Caki2 (cell line): ENCODE measurements around the gene NACAD. TPM values are rescaled to one million over a fixed set of nuclear protein-coding genes. Genes with fewer than 3 reads are reported as not detected.

Experiments
- DNase-seq: peaks from one replicate; pipeline ENCODE4 v3.0.0-alpha.2; 2015; ENCODE audit warnings: low read depth
- in situ Hi-C: cut with HindIII; loops from 2 replicates; pipeline ENCODE4 v1.10.0; 2016; ENCODE audit warnings: low sequenced_read_pairs, low pct_unique_long_range_greater_than_20kb, mixed read lengths
- total RNA-seq: library from RNA; depleted of rRNA; stranded (reverse); fragments of >200 nt; shearing (Covaris generic); gene quantifications from 2 replicates; pipeline ENCODE4 v1.2.3, GENCODE V29; 2014; ENCODE audit warnings: low replicate concordance

Gene NACAD
- total RNA-seq, 1 experiment from 2014 or later, result not detected

- in situ Hi-C loops, result no loop called here
- no peak for DNase-seq
These were observed 8.4 kb downstream of the NACAD start for GRCh38 chr7:45080265-45080957.

GRCh38 chr7:45078125-45078681 lies 10.6 kb downstream of the NACAD start:
- no peak for DNase-seq
- in situ Hi-C loops, result no loop called here

GRCh38 chr7:45077579-45077978 lies 11.2 kb downstream of the NACAD start:
- in situ Hi-C loops, result no loop called here
- DNase-seq, result no peak

- in situ Hi-C loops, result no loop called here
- no peak for DNase-seq
These were observed 11.8 kb downstream of the NACAD start for GRCh38 chr7:45076946-45077345.

- in situ Hi-C loops, result no loop called here
- DNase-seq, result no peak
These were observed 12.6 kb downstream of the NACAD start for GRCh38 chr7:45075871-45076796.

GRCh38 chr7:45075355-45075644 lies 13.5 kb downstream of the NACAD start:
- no peak for DNase-seq
- in situ Hi-C loops, result no loop called here

GRCh38 chr7:45074528-45075354 lies 14.0 kb downstream of the NACAD start:
- DNase-seq, result no peak
- in situ Hi-C loops, result no loop called here

- in situ Hi-C loops, result no loop called here
- DNase-seq, result peak; percentile 35
These were observed 14.8 kb downstream of the NACAD start for GRCh38 chr7:45073786-45074527.

GRCh38 chr7:45073031-45073785 lies 15.6 kb downstream of the NACAD start:
- in situ Hi-C loops, result no loop called here

GRCh38 chr7:45072131-45073030 lies 16.4 kb downstream of the NACAD start:
- in situ Hi-C loops, result no loop called here

More at GRCh38 chr7:45073031-45073785, 15.6 kb downstream of the NACAD start:
- no peak for DNase-seq

GRCh38 chr7:45071528-45071927 lies 17.2 kb downstream of the NACAD start:
- in situ Hi-C loops, result no loop called here
- no peak for DNase-seq

More at GRCh38 chr7:45072131-45073030, 16.4 kb downstream of the NACAD start:
- DNase-seq, result no peak

- in situ Hi-C loops, result no loop called here
- no peak for DNase-seq
These were observed 18.5 kb downstream of the NACAD start for GRCh38 chr7:45070254-45070642.

- in situ Hi-C loops, result no loop called here
- DNase-seq, result no peak
These were observed 19.1 kb downstream of the NACAD start for GRCh38 chr7:45069444-45070253.

GRCh38 chr7:45068236-45069023 lies 20.3 kb downstream of the NACAD start:
- in situ Hi-C loops, result no loop called here
- no peak for DNase-seq

GRCh38 chr7:45067582-45067981 lies 21.2 kb downstream of the NACAD start:
- in situ Hi-C loops, result no loop called here
- no peak for DNase-seq
